Measurements from ENCODE around the gene SYF2.

The SYF2 gene

DNA sequence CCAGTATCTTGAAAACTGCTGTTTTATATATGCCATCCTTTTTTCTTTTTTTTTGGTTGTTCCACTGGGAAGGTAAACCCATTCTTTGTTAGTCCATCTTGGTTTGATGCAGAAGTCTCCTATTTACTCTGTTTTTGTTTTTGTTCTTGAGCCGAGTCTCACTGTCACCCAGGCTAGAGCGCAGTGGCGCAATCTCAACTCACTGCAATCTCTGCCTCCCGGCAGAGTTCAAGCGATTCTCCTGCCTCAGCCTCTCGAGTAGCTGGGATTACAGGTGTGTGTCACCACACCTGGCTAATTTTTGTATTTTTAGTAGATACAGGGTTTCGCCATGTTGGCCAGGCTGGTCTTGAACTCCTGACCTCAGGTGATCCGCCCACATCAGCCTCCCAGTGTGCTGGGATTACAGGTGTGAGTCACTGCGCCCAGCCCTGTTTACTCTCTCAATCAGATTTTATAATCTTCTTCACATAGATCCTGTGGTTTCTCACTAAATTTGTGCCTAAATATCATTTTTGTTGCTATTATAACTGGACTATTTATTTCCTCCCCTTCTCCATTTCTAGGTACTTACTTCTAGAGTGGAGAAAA lies 12.5 kb downstream of the SYF2 start:
- Histone ChIP-seq H3K9ac (ENCODE audit: low read depth, low read length) (no peak overlapping the region), H3K36me3 (ENCODE audit: control insufficient read depth, insufficient read depth, low read length) (peaks cover 41% of the 10 kb centered on the region), H3K9me3 (ENCODE audit: control insufficient read depth, insufficient read depth, low read length) (no peaks in the 10 kb centered on the region), H3K4me3 (ENCODE audit: low read depth, low read length) (no peak overlapping the region), H3K27me3 (ENCODE audit: control insufficient read depth, insufficient read depth, low read length) (no peaks in the 10 kb centered on the region), H3K4me1 (ENCODE audit: control insufficient read depth, insufficient read depth, low read length) (no peaks in the 10 kb centered on the region), H3K27ac (ENCODE audit: low read depth, low read length) (no peak overlapping the region)

DNA sequence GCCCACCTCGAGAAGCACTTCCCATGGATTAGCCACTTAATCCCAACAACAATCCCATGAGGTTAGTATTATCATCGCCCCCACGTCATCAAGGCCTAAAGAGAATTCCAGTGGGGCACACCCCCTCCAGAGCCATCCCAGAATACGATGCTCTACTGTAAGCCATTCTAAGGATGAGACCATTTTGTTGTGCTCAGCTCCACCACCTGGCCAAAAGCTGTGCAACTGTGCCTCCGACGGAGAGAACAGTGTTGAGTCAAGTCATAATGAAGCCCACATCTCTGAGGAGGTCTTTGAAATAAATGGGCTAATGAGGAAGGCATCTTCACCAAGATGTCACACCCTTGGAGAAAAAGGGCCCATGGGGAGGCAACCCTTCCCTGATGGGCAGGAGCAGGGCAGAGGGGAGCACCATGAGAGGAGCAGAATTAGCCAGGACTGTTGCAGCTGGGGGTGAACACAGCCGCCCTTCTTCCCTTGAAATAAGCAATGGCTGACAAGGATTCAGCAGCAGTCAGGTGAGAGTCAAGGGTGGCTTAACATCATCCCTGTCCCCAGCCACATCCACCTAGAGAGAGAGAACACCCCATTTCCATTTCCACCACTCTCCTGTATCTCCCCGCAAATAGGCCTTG lies 14.6 kb downstream of the SYF2 start:
- no peak overlapping the region for H3K27ac ChIP-seq (ENCODE audit: low read depth, low read length)
- no peak overlapping the region for H3K4me3 ChIP-seq (ENCODE audit: low read depth, low read length)
- no peaks in the 10 kb centered on the region for H3K4me1 ChIP-seq (ENCODE audit: control insufficient read depth, insufficient read depth, low read length)
- H3K9me3 ChIP-seq (ENCODE audit: control insufficient read depth, insufficient read depth, low read length): no peaks in the 10 kb centered on the region
- H3K9ac ChIP-seq (ENCODE audit: low read depth, low read length): no peak overlapping the region
- no peaks in the 10 kb centered on the region for H3K27me3 ChIP-seq (ENCODE audit: control insufficient read depth, insufficient read depth, low read length)
- peaks cover 21% of the 10 kb centered on the region for H3K36me3 ChIP-seq (ENCODE audit: control insufficient read depth, insufficient read depth, low read length)

DNA sequence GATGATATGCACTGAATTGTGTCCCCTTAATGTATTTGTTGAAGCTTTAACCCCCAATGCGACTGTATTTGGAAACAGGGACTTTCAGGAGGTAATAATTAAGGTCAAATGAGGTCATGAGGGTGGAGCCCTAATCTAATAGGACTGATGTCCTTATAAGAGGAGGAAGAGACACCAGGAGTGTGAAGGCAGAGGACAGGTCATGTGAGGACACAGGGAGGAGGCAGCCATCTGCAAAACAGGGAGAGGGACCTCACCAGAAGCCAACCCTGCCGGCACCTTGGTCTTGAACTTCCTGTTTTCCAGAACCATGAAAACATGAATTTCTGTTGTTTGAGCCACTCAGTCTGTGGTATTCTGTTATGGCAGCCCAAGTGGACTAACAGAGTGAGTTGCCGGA lies 15.3 kb downstream of the SYF2 start:
- Histone ChIP-seq H3K27ac (ENCODE audit: low read depth, low read length) (no peak overlapping the region), H3K4me1 (ENCODE audit: control insufficient read depth, insufficient read depth, low read length) (no peaks in the 10 kb centered on the region), H3K4me3 (ENCODE audit: low read depth, low read length) (no peak overlapping the region), H3K36me3 (ENCODE audit: control insufficient read depth, insufficient read depth, low read length) (peaks cover 14% of the 10 kb centered on the region), H3K9ac (ENCODE audit: low read depth, low read length) (no peak overlapping the region), H3K9me3 (ENCODE audit: control insufficient read depth, insufficient read depth, low read length) (no peaks in the 10 kb centered on the region), H3K27me3 (ENCODE audit: control insufficient read depth, insufficient read depth, low read length) (no peaks in the 10 kb centered on the region)

DNA sequence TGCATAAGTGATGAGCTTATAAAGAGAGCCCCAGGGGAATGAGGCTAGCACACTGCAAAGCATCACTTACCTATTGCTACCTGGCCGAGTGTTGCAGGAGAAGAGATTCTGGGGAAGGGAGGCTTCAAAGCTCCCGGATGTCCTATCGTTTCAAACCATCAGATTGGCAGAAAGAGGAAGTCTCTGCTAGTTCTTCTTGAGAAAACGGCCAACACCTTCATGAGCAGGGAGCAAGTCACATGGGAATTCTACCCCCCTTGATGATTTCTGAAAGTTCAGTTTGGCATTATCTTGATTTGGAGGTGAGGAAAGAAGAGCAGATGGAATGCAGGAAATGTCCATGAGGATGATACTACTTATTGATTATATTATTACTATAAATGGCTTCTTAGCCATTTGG lies 16.2 kb downstream of the SYF2 start:
- H3K9me3 ChIP-seq (ENCODE audit: control insufficient read depth, insufficient read depth, low read length): no peaks in the 10 kb centered on the region
- no peaks in the 10 kb centered on the region for H3K27me3 ChIP-seq (ENCODE audit: control insufficient read depth, insufficient read depth, low read length)
- H3K27ac ChIP-seq (ENCODE audit: low read depth, low read length): no peak overlapping the region
- no peaks in the 10 kb centered on the region for H3K4me1 ChIP-seq (ENCODE audit: control insufficient read depth, insufficient read depth, low read length)
- H3K4me3 ChIP-seq (ENCODE audit: low read depth, low read length): no peak overlapping the region
- peaks cover 5% of the 10 kb centered on the region for H3K36me3 ChIP-seq (ENCODE audit: control insufficient read depth, insufficient read depth, low read length)
- no peak overlapping the region for H3K9ac ChIP-seq (ENCODE audit: low read depth, low read length)

DNA sequence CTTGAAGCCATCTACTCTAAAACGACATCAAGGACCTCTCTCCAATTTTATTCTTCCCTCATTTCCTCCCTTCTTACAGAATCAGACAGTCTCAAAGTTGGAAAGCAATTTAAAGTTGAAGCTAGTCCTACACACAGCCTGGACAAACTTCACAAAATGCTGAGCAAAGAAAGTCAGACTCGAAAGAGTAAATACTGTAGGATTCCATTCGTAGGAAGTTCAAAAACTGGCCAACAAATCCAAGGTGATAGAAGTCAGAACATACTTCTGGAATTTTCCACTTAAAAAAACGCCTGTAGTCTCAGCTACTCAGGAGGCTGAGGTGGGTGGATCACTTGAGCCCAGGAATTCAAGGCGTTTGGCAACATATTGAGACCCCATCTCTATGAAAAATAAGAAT lies 19.6 kb downstream of the SYF2 start:
- Histone ChIP-seq H3K27me3 (ENCODE audit: control insufficient read depth, insufficient read depth, low read length) (no peaks in the 10 kb centered on the region), H3K4me3 (ENCODE audit: low read depth, low read length) (no peak overlapping the region), H3K36me3 (ENCODE audit: control insufficient read depth, insufficient read depth, low read length) (no peaks in the 10 kb centered on the region), H3K4me1 (ENCODE audit: control insufficient read depth, insufficient read depth, low read length) (peaks cover 4% of the 10 kb centered on the region; the same call in 1 of the 2 replicates), H3K27ac (ENCODE audit: low read depth, low read length) (no peak overlapping the region), H3K9ac (ENCODE audit: low read depth, low read length) (no peak overlapping the region), H3K9me3 (ENCODE audit: control insufficient read depth, insufficient read depth, low read length) (no peaks in the 10 kb centered on the region)

DNA sequence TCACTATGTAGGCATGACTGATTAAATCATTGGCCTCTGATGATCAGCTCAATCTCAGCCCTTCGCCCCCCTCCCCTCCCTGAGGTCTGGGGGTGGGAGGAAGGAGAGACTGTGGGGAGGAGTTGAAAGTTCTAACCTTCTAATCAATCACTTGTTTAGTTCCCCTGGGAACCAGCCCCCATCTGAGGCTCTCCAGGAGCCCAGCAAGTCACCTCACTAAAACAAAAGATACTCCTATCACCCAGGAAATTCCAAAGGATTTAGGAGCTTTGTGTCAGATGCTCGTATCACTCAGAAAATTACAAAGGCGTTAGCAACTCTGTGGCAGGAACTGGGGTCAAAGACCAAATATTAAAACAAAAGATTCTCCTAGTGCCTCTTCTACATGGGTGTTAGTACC lies 21.6 kb downstream of the SYF2 start:
- no peak overlapping the region for H3K27ac ChIP-seq (ENCODE audit: low read depth, low read length)
- no peaks in the 10 kb centered on the region for H3K27me3 ChIP-seq (ENCODE audit: control insufficient read depth, insufficient read depth, low read length)
- H3K36me3 ChIP-seq (ENCODE audit: control insufficient read depth, insufficient read depth, low read length): no peaks in the 10 kb centered on the region
- H3K9ac ChIP-seq (ENCODE audit: low read depth, low read length): no peak overlapping the region
- H3K4me1 ChIP-seq (ENCODE audit: control insufficient read depth, insufficient read depth, low read length): peaks cover 4% of the 10 kb centered on the region; the same call in 1 of the 2 replicates
- H3K9me3 ChIP-seq (ENCODE audit: control insufficient read depth, insufficient read depth, low read length): no peaks in the 10 kb centered on the region
- H3K4me3 ChIP-seq (ENCODE audit: low read depth, low read length): no peak overlapping the region

DNA sequence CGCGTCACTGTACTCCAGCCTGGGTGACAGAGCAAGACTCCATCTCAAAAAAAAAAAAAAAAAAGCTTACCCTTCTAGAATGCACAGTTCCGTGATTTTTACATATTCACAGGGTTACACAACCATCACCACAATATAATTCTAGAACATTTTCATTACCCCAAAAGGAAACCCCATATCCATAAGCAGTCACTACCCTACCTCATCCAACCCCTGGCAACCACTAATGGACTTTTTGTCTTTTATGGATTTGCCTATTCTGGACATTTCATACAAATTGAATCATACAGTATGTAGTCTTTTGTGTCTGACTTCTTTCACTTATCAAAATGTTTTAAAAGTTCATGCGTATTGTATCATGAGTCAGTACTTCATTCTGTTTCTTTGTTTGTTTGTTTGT lies 22.8 kb downstream of the SYF2 start:
- Histone ChIP-seq H3K4me3 (ENCODE audit: low read depth, low read length) (no peak overlapping the region), H3K9me3 (ENCODE audit: control insufficient read depth, insufficient read depth, low read length) (no peaks in the 10 kb centered on the region), H3K27ac (ENCODE audit: low read depth, low read length) (no peak overlapping the region), H3K9ac (ENCODE audit: low read depth, low read length) (no peak overlapping the region), H3K36me3 (ENCODE audit: control insufficient read depth, insufficient read depth, low read length) (no peaks in the 10 kb centered on the region), H3K27me3 (ENCODE audit: control insufficient read depth, insufficient read depth, low read length) (no peaks in the 10 kb centered on the region), H3K4me1 (ENCODE audit: control insufficient read depth, insufficient read depth, low read length) (peaks cover 4% of the 10 kb centered on the region; the same call in 1 of the 2 replicates)

DNA sequence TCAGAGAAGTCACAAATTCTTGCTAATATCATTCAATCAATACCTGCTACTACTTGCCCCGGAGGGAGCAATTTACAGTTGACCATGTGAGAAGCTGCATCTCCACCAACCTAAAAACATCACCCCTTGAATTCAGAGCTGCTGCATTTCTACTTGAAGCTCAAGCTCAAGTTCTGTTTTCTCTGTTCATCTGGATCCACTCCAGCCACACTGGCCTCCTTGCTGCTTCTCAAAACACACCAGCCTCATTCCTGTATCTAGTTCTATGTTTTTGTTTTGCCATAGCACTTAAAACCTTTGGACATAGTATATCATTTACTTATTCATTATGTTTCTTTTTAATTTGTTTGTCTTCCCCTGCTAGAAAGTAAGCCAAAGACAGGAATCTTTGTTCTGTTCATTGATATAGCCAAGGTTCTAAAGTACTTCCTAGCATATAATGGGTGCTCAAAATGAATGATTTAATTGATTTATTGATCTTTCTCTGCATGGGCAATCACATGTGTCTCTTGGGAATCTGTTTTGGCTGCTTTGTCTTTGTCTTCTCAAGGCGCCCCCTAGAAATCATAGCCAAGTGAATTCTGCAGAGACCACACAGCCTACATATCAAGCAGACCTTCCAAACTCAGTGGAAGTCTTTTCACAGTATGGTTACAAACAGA lies 23.6 kb downstream of the SYF2 start:
- Histone ChIP-seq H3K9me3 (ENCODE audit: control insufficient read depth, insufficient read depth, low read length) (no peaks in the 10 kb centered on the region), H3K27me3 (ENCODE audit: control insufficient read depth, insufficient read depth, low read length) (no peaks in the 10 kb centered on the region), H3K4me1 (ENCODE audit: control insufficient read depth, insufficient read depth, low read length) (peaks cover 8% of the 10 kb centered on the region; the same call in 1 of the 2 replicates), H3K9ac (ENCODE audit: low read depth, low read length) (no peak overlapping the region), H3K36me3 (ENCODE audit: control insufficient read depth, insufficient read depth, low read length) (no peaks in the 10 kb centered on the region), H3K4me3 (ENCODE audit: low read depth, low read length) (no peak overlapping the region), H3K27ac (ENCODE audit: low read depth, low read length) (no peak overlapping the region)

DNA sequence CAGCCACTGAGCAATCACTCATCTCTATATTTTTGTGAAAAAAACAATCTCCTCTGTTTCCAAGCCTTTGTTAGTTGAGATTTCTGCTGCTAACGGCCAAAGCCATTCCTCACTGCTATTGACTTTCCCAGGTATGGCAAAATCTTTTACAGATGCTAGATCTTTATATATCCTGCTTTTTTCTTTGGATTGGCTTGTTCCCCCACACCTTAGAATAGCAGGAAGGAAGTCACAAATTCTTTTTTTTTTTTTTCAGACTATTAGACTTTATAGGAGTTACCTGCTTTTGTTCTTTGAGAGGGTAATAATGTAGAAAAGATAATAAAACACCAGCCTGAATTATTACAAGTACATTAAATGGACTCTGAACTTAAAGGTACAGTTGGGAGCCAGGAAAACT lies 24.2 kb downstream of the SYF2 start:
- H3K4me1 ChIP-seq (ENCODE audit: control insufficient read depth, insufficient read depth, low read length): peaks cover 8% of the 10 kb centered on the region; the same call in 1 of the 2 replicates
- no peak overlapping the region for H3K4me3 ChIP-seq (ENCODE audit: low read depth, low read length)
- no peak overlapping the region for H3K27ac ChIP-seq (ENCODE audit: low read depth, low read length)

DNA sequence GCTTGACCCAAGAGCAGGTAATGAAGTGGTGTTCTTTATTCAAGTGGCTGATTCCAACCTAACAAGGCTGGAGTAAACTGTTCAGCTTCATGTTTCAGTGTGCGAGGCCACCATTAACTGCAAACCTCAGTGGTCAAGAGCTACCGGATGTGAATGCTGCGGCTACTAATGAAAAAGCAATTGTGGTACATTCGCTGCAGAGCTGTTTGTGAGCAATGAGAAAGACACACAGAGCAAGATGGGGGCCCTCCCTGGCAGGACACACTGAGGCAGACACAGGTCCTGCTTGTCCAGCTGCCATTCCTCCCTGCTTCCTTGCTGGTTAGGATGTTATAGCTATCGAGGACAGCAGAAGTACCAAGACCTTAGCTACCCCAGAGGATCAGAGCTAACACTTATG lies 26.1 kb downstream of the SYF2 start:
- no peak overlapping the region for H3K9ac ChIP-seq (ENCODE audit: low read depth, low read length)
- H3K36me3 ChIP-seq (ENCODE audit: control insufficient read depth, insufficient read depth, low read length): no peaks in the 10 kb centered on the region
- no peak overlapping the region for H3K27ac ChIP-seq (ENCODE audit: low read depth, low read length)
- H3K4me3 ChIP-seq (ENCODE audit: low read depth, low read length): no peak overlapping the region
- H3K4me1 ChIP-seq (ENCODE audit: control insufficient read depth, insufficient read depth, low read length): peaks cover 8% of the 10 kb centered on the region; the same call in 1 of the 2 replicates
- H3K27me3 ChIP-seq (ENCODE audit: control insufficient read depth, insufficient read depth, low read length): no peaks in the 10 kb centered on the region
- no peaks in the 10 kb centered on the region for H3K9me3 ChIP-seq (ENCODE audit: control insufficient read depth, insufficient read depth, low read length)

More for the DNA sequence above, 24.2 kb downstream of the SYF2 start:
- Histone ChIP-seq H3K9me3 (ENCODE audit: control insufficient read depth, insufficient read depth, low read length) (no peaks in the 10 kb centered on the region), H3K27me3 (ENCODE audit: control insufficient read depth, insufficient read depth, low read length) (no peaks in the 10 kb centered on the region), H3K36me3 (ENCODE audit: control insufficient read depth, insufficient read depth, low read length) (no peaks in the 10 kb centered on the region), H3K9ac (ENCODE audit: low read depth, low read length) (no peak overlapping the region)

DNA sequence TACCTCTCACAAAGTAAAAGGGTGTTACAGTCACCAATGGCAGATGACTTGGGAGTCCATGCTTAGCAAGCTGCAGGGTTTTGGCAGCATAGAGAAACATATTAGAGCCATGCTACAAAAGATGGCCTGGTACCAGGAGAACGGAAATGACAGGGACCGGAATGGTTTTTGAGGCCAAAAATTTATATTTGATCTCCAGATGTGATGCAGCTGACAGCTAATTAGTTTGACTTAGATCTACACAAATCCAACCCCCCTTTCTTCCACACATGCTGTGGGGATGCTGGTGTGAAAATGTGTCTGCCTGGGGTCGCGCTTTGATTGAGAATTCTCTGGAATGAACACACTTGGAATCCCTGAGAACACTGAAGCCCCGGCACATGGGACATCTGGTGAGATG lies 26.5 kb downstream of the SYF2 start:
- Histone ChIP-seq H3K4me1 (ENCODE audit: control insufficient read depth, insufficient read depth, low read length) (peaks cover 8% of the 10 kb centered on the region; the same call in 1 of the 2 replicates), H3K9ac (ENCODE audit: low read depth, low read length) (no peak overlapping the region), H3K4me3 (ENCODE audit: low read depth, low read length) (no peak overlapping the region), H3K36me3 (ENCODE audit: control insufficient read depth, insufficient read depth, low read length) (no peaks in the 10 kb centered on the region), H3K9me3 (ENCODE audit: control insufficient read depth, insufficient read depth, low read length) (no peaks in the 10 kb centered on the region), H3K27me3 (ENCODE audit: control insufficient read depth, insufficient read depth, low read length) (no peaks in the 10 kb centered on the region), H3K27ac (ENCODE audit: low read depth, low read length) (no peak overlapping the region)
